Mononuclear cell (primary cell): Measurements from ENCODE around the gene ITPKB. TPM values are rescaled to one million over a fixed set of nuclear protein-coding genes. Genes with fewer than 3 reads are reported as not detected.

ENCODE experiments used
- H3K27me3 ChIP-seq: 2 replicates; pipeline ENCODE4 v1.6.0; 2011; ENCODE audit warnings: low read length, control low read depth; ENCODE audit not compliant: insufficient read depth
- H3K4me1 ChIP-seq: 2 replicates; pipeline ENCODE4 v1.5.1; 2011; ENCODE audit warnings: mild to moderate bottlenecking, low read length, control low read depth; ENCODE audit not compliant: insufficient read depth
- H3K4me3 ChIP-seq: 2 replicates; pipeline ENCODE4 v1.5.1; 2011; ENCODE audit warnings: mild to moderate bottlenecking, low read length, moderate library complexity
- H3K9me3 ChIP-seq: 2 replicates; pipeline ENCODE4 v1.5.1; 2011; ENCODE audit warnings: low read depth, mild to moderate bottlenecking, control low read depth, low read length
- total RNA-seq: library from RNA; depleted of rRNA; stranded (reverse); fragments of >200 nt; gene quantifications from one replicate; pipeline ENCODE4 v1.2.3, GENCODE V29; 2012

The ITPKB gene
- total RNA-seq, 1 donor, result 235 TPM

- Histone ChIP-seq H3K4me3 (no peak overlapping the region), H3K27me3 (no peaks in the 10 kb centered on the region), H3K4me1 (peaks cover 4% of the 10 kb centered on the region), H3K9me3 (no peaks in the 10 kb centered on the region)
These were observed 73.4 kb downstream of the ITPKB start for GRCh38 chr1:226665505-226666163.

GRCh38 chr1:226664413-226665101 lies 74.5 kb downstream of the ITPKB start:
- Histone ChIP-seq H3K9me3 (no peaks in the 10 kb centered on the region), H3K4me1 (no peaks in the 10 kb centered on the region), H3K4me3 (no peak overlapping the region), H3K27me3 (no peaks in the 10 kb centered on the region)

- Histone ChIP-seq H3K4me3 (no peak overlapping the region), H3K4me1 (no peaks in the 10 kb centered on the region), H3K9me3 (no peaks in the 10 kb centered on the region), H3K27me3 (no peaks in the 10 kb centered on the region)
These were observed 75.8 kb downstream of the ITPKB start for GRCh38 chr1:226663327-226663704.

- H3K27me3 ChIP-seq, result no peaks in the 10 kb centered on the region
- no peaks in the 10 kb centered on the region for H3K4me1 ChIP-seq
- no peak overlapping the region for H3K4me3 ChIP-seq
- no peaks in the 10 kb centered on the region for H3K9me3 ChIP-seq
These were observed 76.3 kb downstream of the ITPKB start for GRCh38 chr1:226662642-226663326.

GRCh38 chr1:226661965-226662364 lies 77.1 kb downstream of the ITPKB start:
- no peaks in the 10 kb centered on the region for H3K9me3 ChIP-seq
- no peak overlapping the region for H3K4me3 ChIP-seq
- no peaks in the 10 kb centered on the region for H3K27me3 ChIP-seq
- H3K4me1 ChIP-seq, result no peaks in the 10 kb centered on the region

GRCh38 chr1:226661271-226661670 lies 77.8 kb downstream of the ITPKB start:
- Histone ChIP-seq H3K4me3 (no peak overlapping the region), H3K4me1 (no peaks in the 10 kb centered on the region)

GRCh38 chr1:226660410-226661182 lies 78.5 kb downstream of the ITPKB start:
- no peak overlapping the region for H3K4me3 ChIP-seq
- no peaks in the 10 kb centered on the region for H3K4me1 ChIP-seq
- no peaks in the 10 kb centered on the region for H3K9me3 ChIP-seq
- H3K27me3 ChIP-seq, result no peaks in the 10 kb centered on the region

More at GRCh38 chr1:226661271-226661670, 77.8 kb downstream of the ITPKB start:
- no peaks in the 10 kb centered on the region for H3K27me3 ChIP-seq
- H3K9me3 ChIP-seq, result no peaks in the 10 kb centered on the region

GRCh38 chr1:226659641-226660040 lies 79.4 kb downstream of the ITPKB start:
- no peaks in the 10 kb centered on the region for H3K27me3 ChIP-seq
- no peaks in the 10 kb centered on the region for H3K4me1 ChIP-seq
- no peak overlapping the region for H3K4me3 ChIP-seq
- no peaks in the 10 kb centered on the region for H3K9me3 ChIP-seq

- Histone ChIP-seq H3K27me3 (no peaks in the 10 kb centered on the region), H3K4me3 (no peak overlapping the region), H3K4me1 (no peaks in the 10 kb centered on the region), H3K9me3 (no peaks in the 10 kb centered on the region)
These were observed 79.9 kb downstream of the ITPKB start for GRCh38 chr1:226659136-226659535.

- H3K9me3 ChIP-seq, result no peaks in the 10 kb centered on the region
- no peak overlapping the region for H3K4me3 ChIP-seq
- H3K27me3 ChIP-seq, result no peaks in the 10 kb centered on the region
- H3K4me1 ChIP-seq, result no peaks in the 10 kb centered on the region
These were observed 80.4 kb downstream of the ITPKB start for GRCh38 chr1:226658546-226659125.

GRCh38 chr1:226657895-226658545 lies 81.1 kb downstream of the ITPKB start:
- H3K4me3 ChIP-seq, result no peak overlapping the region
- no peaks in the 10 kb centered on the region for H3K9me3 ChIP-seq
- H3K27me3 ChIP-seq, result no peaks in the 10 kb centered on the region
- no peaks in the 10 kb centered on the region for H3K4me1 ChIP-seq

GRCh38 chr1:226656601-226657277 lies 82.3 kb downstream of the ITPKB start:
- Histone ChIP-seq H3K4me1 (no peaks in the 10 kb centered on the region), H3K4me3 (no peak overlapping the region), H3K27me3 (no peaks in the 10 kb centered on the region), H3K9me3 (no peaks in the 10 kb centered on the region)

- no peaks in the 10 kb centered on the region for H3K27me3 ChIP-seq
- H3K4me3 ChIP-seq, result no peak overlapping the region
- H3K4me1 ChIP-seq, result no peaks in the 10 kb centered on the region
- no peaks in the 10 kb centered on the region for H3K9me3 ChIP-seq
These were observed 82.9 kb downstream of the ITPKB start for GRCh38 chr1:226656201-226656600.
